ENCODE data around the gene ASTN2. TPM values are rescaled to one million over a fixed set of nuclear protein-coding genes. Genes with fewer than 3 reads are reported as not detected.

ASTN2 gene
- polyA plus RNA-seq, 2 of the 4 experiments (the other 2 are of a cell fraction), result 5.8 to 11.6 TPM

DNA sequence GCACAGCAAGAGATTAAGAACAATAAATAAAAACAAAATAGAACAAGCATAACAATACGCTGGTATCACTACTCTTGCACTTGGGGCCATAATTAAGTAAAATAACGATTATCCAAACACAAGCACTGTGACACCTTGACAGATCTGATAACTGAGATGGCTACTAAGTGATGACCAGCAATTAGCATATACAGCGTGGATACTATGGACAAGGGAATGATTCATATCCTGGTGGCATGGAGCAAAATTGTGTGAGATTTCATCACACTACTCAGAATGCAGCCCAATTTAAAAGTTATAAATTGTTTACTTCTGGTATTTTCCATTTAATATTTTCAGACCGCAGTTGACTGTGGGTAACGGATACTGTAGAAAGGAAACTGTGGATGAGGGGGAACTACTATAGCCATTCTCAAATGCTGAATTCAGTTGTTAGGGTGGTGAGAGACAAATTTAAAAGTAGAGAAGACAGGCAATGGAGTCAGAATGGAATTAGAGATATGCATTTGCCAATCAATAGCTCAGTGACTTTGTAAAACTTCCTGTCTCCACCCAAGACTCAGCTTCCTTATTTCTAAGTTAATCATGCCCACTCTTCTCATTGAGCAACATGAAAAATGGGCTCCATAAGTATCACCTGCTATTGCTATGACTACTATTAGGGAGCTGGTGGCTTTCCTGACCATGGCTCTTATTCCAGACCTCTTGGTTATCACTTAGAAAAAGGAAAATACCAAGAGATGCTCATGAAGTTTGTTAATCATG lies 427.0 kb downstream of the ASTN2 start:
- CTCF ChIA-PET, result no interaction called here

DNA sequence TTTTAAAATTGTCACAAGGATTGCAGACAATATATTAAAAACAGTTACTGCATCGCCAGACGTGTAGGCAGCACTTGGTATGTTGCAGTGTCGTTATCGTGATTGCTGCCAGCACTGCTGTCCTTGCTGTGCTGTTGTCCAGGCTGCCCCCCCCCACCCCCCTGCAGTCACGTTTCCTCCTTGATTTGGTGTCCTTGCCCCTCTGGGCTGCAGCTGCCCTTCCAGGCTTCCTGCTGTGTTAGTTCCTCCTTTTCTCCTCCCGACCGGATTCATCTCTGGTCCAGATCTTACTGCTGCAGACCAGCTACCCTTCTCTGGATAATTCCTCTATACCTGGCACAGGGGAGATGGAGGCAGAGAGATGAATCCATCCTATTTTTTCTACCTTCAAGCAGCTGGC lies 428.8 kb downstream of the ASTN2 start:
- ChIA-PET CTCF (no interaction called here), POLR2A (no interaction called here)
- FAIRE-seq, result no peak
- Histone ChIP-seq H3K4me2 (no peak overlapping the region), H3K27ac (no peak overlapping the region), H3K9me3 (no peaks in the 10 kb centered on the region), H3K4me3 (no peak overlapping the region), H3K4me1 (no peaks in the 10 kb centered on the region)
- 46% methylated on average over 7 of the region's 7 CpGs for WGBS (ENCODE audit: missing lambda C conversion rate)
- DNase-seq (ENCODE audit: low read depth in 1 of 2, low spot score in 1 of 2), result no peak
- TF ChIP-seq NR3C1 (IDR thresholded peaks at IDR 0.05), result no peak
- no peak for TF ChIP-seq CHD2 (IDR thresholded peaks at IDR 0.05; ENCODE audit: low read length, partially characterized antibody)
- no peak for TF ChIP-seq HOXB5 (CRISPR knock-in tag; IDR thresholded peaks at IDR 0.05)
- no peak for TF ChIP-seq EP300 (IDR thresholded peaks at IDR 0.05)
- no peak for TF ChIP-seq FOXS1 (CRISPR knock-in tag; IDR thresholded peaks at IDR 0.05)
- TF ChIP-seq, protein P1, sequence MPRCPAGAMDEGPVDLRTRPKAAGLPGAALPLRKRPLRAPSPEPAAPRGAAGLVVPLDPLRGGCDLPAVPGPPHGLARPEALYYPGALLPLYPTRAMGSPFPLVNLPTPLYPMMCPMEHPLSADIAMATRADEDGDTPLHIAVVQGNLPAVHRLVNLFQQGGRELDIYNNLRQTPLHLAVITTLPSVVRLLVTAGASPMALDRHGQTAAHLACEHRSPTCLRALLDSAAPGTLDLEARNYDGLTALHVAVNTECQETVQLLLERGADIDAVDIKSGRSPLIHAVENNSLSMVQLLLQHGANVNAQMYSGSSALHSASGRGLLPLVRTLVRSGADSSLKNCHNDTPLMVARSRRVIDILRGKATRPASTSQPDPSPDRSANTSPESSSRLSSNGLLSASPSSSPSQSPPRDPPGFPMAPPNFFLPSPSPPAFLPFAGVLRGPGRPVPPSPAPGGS (IDR thresholded peaks at IDR 0.05), result no peak
- TF ChIP-seq, protein P2, sequence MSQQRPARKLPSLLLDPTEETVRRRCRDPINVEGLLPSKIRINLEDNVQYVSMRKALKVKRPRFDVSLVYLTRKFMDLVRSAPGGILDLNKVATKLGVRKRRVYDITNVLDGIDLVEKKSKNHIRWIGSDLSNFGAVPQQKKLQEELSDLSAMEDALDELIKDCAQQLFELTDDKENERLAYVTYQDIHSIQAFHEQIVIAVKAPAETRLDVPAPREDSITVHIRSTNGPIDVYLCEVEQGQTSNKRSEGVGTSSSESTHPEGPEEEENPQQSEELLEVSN (IDR thresholded peaks at IDR 0.05; ENCODE audit: borderline replicate concordance, low read depth), result no peak
- TF ChIP-seq POLR2AphosphoS2 (conservative IDR thresholded peaks at IDR 0.05; ENCODE audit: low read length), result no peak
- ATAC-seq, result no peak

More for the DNA sequence above, 427.0 kb downstream of the ASTN2 start:
- Histone ChIP-seq H3K4me3 (no peak overlapping the region), H3K27ac (no peak overlapping the region), H3K9me3 (no peaks in the 10 kb centered on the region), H3K4me2 (no peak overlapping the region), H3K4me1 (no peaks in the 10 kb centered on the region)
- POLR2A ChIA-PET, result no interaction called here
- 48% methylated on average over 5 of the region's 5 CpGs for WGBS (ENCODE audit: missing lambda C conversion rate)
- FAIRE-seq, result no peak
- DNase-seq (ENCODE audit: low read depth in 1 of 2, low spot score in 1 of 2), result no peak
- no peak for ATAC-seq
- TF ChIP-seq MAFK (IDR thresholded peaks at IDR 0.05; ENCODE audit: partially characterized antibody), result no peak

GRCh38 chr9:116985596-116985995 lies 429.3 kb downstream of the ASTN2 start:
- POLR2A ChIA-PET, result no interaction called here
- DNase-seq (ENCODE audit: low read depth in 1 of 2, low spot score in 1 of 2) (no peak), FAIRE-seq (no peak), ATAC-seq (no peak)
- TF ChIP-seq, protein P1 (IDR thresholded peaks at IDR 0.05), result no peak
- TF ChIP-seq SMC3 (IDR thresholded peaks at IDR 0.05) (no peak), CBX2 (IDR thresholded peaks at IDR 0.05; ENCODE audit: borderline replicate concordance, low read depth) (no peak), KDM5A (IDR thresholded peaks at IDR 0.05) (no peak), ZNF302 (CRISPR knock-in tag; IDR thresholded peaks at IDR 0.05) (no peak), MAFK (IDR thresholded peaks at IDR 0.05; ENCODE audit: partially characterized antibody) (no peak), ESRRA (IDR thresholded peaks at IDR 0.05; ENCODE audit: borderline replicate concordance, low read length) (no peak), POLR2AphosphoS2 (conservative IDR thresholded peaks at IDR 0.05; ENCODE audit: low read length) (no peak), HOXA7 (CRISPR knock-in tag; IDR thresholded peaks at IDR 0.05) (no peak), KDM1A (IDR thresholded peaks at IDR 0.05; ENCODE audit: low read depth) (no peak), REST (IDR thresholded peaks at IDR 0.05) (no peak), HEYL (CRISPR knock-in tag; IDR thresholded peaks at IDR 0.05) (no peak), NPAS2 (CRISPR knock-in tag; IDR thresholded peaks at IDR 0.05; ENCODE audit: borderline replicate concordance) (no peak)
- H3K4me3 ChIP-seq, result no peak overlapping the region
- no peaks in the 10 kb centered on the region for H3K9me3 ChIP-seq
- CTCF ChIA-PET, result no interaction called here
- no peaks in the 10 kb centered on the region for H3K4me1 ChIP-seq
- no peak overlapping the region for H3K4me2 ChIP-seq
- 41% methylated on average over 4 of the region's 4 CpGs for WGBS (ENCODE audit: missing lambda C conversion rate)
- no peak overlapping the region for H3K27ac ChIP-seq
